GM19043 (cell line): Measurements from ENCODE around the gene TSPAN17.
A peak's percentile ranks its signal among the peaks of the same experiment; 100 is the strongest.
"Not testable (repeated sequence)": the region's sequence is repeated elsewhere in the genome, so short reads cannot be mapped to it uniquely, and the experiment has no call there.

Source experiments
- ATAC-seq: cut with Tn5 transposase; IDR thresholded peaks from one replicate; pipeline ENCODE4 v1.9.1; 2021; ENCODE audit warnings: low read depth; ENCODE audit not compliant: unreplicated experiment

Gene TSPAN17, protein sequence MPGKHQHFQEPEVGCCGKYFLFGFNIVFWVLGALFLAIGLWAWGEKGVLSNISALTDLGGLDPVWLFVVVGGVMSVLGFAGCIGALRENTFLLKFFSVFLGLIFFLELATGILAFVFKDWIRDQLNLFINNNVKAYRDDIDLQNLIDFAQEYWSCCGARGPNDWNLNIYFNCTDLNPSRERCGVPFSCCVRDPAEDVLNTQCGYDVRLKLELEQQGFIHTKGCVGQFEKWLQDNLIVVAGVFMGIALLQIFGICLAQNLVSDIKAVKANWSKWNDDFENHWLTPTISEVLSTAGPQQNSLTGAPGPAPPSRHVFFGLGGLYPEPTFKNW

DNA sequence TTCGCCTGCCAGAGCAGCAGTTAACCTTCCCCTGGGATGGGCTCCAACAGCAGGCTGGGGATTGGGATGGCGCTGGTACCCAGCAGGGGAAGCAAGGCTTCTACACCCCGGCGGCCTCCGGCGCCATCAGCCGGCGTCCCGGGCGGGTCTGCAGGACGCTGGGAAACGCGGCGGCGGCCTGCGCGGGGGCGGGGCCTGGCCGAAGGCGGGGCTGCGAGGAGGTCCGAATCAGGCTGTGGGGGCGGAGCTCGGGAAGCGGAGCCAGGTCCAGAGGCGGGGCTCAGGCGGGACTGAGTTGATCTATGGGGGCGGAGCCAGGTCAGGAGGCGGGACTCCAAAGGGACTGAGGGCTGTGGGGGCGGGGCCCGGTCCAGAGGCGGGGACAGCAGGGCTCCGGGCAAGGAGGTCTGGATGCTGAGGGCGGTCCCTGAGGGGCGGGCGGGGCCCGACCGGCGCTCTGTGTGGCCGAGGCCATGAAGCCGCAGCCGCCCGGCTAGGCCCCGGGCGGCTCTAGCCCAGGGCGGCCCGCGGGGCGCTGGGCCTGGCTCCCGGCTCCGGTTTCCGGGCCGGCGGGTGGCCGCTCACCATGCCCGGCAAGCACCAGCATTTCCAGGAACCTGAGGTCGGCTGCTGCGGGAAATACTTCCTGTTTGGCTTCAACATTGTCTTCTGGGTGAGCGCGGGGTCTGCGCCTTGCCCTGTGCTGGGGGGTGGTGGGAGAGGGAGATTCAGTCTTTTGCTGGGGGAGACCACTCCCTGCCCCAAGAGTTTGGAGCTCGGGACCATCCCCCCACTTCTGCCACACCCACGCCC, at the start of gene TSPAN17:
Gene TSPAN17 (plus strand): TSS at position 455 of the 813 bp plus-strand sequence. CDS start 132 bp downstream, at position 587.
- peak; percentile 97 for ATAC-seq

DNA sequence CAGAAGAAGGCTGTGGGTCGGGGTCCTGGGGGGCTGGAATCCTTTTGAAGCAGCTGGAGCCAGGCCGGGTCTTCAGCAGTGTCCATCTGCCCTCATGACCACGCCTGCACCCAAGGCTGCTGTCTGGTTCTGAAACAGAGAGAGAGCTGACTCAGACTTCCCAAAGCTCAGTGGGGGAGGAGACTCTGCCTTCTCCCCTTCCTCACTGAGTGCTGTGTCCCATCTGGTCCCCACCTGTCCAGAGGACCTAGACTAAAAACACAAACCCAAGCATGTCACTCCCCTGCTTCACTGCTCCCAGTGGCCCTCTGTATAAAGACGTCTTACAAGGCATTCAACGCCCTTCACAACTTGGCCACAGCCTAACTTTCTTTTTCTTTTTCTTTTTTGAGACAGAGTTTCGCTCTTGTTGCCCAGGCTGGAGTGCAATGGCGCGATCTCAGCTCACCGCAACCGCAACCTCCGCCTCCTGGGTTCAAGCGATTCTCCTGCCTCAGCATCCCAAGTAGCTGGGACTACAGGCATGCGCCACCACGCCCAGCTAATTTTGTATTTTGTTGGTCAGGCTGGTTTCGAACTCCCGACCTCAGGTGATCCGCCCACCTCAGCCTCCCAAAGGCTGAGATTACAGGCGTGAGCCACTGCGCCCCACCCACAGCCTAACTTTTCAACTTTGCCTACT, 47.4 kb upstream of the TSPAN17 start:
- ATAC-seq = not testable (repeated sequence)

DNA sequence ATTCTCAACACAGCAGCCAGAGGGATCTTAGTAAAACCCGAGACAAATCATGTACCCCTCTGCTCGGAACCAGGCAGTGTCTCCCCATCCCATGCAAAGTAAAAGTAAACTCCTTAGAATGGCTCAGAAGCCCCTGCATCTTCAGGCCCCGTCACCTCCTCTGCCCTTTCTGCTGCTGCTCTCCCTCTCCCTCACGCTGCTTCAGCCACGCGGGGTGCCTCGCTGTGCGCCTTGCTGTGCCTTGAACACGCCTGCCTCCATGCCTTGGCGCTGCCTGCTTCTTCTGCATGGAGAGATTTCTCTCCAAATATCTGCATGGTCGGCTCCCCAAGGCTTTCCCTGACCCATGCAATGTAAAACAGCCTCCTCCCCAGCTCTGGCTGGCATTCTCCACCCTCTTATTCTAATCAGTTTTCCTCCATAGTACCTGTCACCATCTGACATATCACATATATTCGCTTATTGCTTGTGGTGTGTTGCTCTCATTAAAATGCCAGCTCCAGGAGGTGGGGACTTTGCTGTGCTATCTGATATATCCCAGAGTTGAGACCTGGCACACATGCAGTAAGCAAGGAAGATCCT, 45.3 kb upstream of the TSPAN17 start:
- ATAC-seq = no peak

DNA sequence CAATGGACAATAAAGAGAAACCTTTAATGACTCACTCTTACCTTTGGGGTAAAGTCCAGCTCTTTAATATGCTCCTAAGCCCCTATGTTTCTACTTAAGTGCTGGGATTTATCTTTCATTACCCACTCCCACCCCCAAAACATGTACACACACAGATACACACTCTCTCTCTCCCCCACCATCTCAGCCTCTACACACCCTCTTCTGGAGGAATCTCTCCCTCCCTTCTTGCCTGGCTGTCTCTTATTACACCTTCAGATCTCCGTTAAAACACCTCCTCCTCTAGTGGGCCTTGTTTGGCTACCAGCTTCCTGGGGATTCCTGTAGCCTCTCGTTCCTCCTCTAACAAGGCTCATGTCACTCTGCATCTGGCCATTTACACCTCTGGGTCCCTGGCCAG, 44.2 kb upstream of the TSPAN17 start:
- ATAC-seq = no peak

DNA sequence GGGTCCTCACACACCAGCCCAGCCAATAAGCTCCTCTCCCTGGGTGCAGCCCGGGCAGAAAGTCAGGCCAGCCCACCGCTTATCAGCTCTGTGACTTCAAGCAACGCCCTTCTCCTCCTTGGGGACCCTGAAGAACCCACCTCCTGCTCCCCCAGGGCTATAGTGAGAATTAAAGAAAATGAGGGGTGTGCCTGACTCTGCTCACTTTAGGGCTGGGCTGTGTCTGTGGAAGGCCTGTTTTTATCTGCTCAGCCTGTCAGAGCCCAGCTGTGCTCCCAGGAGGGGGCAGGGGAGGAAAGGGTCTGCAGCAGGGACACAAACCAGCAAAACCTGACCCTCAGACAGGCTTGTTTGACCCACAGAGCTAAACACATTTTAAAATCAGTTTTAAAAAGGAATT, 41.3 kb upstream of the TSPAN17 start:
- ATAC-seq = no peak

DNA sequence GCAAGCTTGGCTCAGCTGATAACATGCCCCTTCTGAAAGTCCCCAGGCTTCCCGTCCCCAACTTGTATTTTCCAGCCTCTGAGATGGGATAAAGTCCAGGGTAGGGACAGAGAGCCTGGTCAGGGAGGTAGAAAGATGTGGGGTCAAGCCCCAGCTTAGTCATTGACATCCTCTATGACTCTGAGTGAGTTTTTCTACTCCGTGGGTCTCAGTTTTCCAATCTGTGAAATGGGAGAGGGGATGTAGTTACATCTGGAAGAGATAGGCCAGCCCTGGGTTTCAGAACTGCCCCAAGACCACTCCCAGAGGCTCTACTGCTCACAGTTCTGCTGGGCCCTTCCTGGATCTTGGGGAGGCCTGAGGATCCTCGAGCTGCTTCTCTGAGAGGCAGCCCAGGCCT, 40.4 kb upstream of the TSPAN17 start:
- no peak for ATAC-seq

DNA sequence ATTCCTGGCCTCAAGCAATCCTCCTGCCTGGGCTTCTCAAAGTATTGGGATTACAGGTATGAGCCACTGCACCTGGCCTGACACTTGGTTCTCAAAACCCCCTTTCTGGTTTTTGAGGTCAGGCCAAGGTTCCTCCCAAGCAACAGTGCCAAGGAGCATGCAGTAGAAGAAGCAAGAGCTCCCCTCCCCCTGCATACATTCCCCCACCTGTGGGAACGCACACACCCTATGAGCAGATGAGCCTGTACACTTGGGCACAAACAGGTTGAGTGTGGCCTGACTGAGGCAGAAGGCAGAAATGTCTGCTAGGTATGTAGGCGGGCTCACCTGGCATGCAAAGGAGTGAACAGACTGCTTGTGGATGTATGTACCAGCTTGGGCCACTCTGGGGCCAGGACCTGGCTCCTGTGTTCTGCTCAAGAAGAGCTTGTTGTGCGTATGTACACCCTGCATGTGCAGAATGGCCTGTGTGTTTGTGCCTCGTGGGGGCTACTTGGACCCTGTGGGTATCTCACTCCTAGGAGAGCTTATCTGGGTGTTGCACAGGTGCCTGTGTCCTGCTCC, 39.1 kb upstream of the TSPAN17 start:
- ATAC-seq = no peak

GRCh38 chr5:176608937-176609723, 38.2 kb upstream of the TSPAN17 start:
- peak; percentile 29 for ATAC-seq

DNA sequence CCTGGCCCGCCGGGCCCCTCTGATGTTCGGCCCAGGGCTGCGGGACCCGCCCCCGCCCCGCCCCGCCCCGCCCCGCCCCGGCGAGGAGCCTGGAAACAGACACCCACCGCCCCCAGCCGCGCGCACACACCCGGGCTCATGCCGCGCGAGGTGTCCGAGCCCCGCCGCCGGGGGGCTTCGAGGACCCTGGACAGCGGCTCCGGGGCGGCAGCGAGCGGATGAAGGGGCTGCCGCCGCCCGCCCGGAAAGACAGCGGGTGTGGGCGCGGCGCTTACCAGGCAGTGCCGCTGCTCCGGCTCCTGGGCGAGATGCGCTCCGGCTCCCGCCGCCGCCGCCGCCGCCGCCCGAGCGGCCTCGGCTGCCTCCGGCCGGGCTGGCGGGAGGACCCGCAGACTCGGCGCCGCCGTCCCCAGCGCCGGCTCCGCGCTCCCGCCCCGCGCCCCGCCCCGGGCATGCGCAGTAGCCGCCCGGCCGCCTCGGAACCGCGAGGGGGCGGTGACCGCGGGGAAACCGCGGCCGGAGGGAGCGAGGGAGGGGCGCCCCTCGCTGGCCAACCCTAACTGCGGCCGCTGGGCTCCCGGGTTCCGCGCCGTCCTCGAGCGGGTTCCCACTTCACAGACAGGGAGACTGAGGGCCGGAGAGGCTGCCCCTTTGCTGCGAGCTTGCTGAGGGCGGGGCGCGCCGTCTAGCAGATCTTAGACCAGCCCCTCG, 37.4 kb upstream of the TSPAN17 start, which contains the start of gene GPRIN1:
Gene GPRIN1 (minus strand): TSS at position 433 of the 711 bp plus-strand sequence. CDS start 10,322 bp downstream, outside the sequence.
- ATAC-seq = peak; percentile 69

DNA sequence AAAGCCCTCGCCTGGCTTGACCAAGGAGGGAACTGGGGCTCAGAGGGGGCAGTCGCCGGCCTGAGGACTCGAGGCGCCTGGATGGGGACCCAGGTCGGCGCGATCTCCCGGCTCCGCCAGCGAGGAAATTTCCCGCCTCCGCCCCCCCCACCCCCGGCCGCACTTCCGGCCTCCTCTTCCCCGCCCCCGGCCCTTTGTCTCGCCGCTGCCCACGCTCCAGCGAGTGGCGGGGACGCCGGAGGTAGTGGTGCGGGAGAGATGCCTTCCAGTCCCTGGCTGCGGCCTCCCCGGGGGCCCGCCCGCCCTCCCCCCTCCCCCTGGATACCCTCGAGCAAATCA, 36.9 kb upstream of the TSPAN17 start:
- no peak for ATAC-seq

GRCh38 chr5:176611435-176611834, 35.8 kb upstream of the TSPAN17 start:
- no peak for ATAC-seq

GRCh38 chr5:176612008-176612407, 35.3 kb upstream of the TSPAN17 start:
- no peak for ATAC-seq

DNA sequence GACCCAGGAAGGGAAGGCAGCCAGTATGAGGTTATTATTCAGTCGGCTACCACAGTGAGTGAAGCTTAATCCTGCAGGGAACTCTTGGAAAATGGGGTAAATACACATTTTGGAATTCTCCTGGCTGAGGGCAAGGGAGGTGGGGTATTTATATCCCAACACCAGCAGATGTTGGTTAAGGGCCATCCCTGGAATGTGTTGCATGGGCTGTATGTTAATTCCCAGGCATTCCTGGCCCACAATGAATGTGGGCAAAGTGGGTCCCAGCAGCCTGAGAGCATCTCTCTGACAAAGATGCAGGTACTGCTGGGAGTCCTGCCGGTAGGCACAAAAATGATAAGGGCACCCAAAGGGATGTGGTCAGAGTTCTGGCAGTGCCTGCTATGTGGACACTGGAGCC, 34.4 kb upstream of the TSPAN17 start:
- no peak for ATAC-seq

- no peak for ATAC-seq
These were observed 32.3 kb upstream of the TSPAN17 start for GRCh38 chr5:176614805-176615478.

DNA sequence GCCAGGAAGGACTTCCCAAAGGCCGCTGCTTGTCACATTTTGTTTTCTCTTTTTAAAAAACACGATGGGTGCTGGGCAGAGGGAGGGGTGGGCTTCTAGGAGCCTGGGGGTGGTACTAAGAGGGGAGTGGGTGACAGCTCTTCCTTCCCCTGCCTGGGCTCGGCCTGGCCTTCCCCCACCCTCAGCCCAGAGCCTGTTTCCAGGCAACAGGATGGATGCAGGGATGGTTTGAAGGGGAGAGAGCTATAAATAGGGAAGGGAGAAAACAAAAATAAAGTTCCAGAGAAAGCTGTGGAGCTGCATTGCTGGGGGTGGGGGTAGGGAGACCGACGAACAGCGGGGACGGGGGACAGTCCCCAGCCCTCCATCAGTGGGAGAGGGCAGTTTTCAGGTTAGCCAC, 30.8 kb upstream of the TSPAN17 start:
- ATAC-seq = no peak

- ATAC-seq = no peak
These were observed 28.5 kb upstream of the TSPAN17 start for GRCh38 chr5:176618783-176619182.

GRCh38 chr5:176619203-176619568, 28.1 kb upstream of the TSPAN17 start:
- ATAC-seq = no peak

GRCh38 chr5:176619569-176620332, 27.5 kb upstream of the TSPAN17 start:
- no peak for ATAC-seq
